ENCODE data around the gene MEF2C. TPM values are rescaled to one million over a fixed set of nuclear protein-coding genes. Genes with fewer than 3 reads are reported as not detected.

Gene MEF2C
- total RNA-seq, 2 donors from 2014 or later, result 0.64 to 0.86 TPM

GRCh38 chr5:88872971-88873370 is 10.0 kb downstream of the MEF2C start:
- no peak for TF ChIP-seq CTCF (conservative IDR thresholded peaks at IDR 0.05)
- H3K27ac ChIP-seq (ENCODE audit: low read depth, low read length), result no peak overlapping the region
- H3K4me1 ChIP-seq (ENCODE audit: control insufficient read depth, insufficient read depth, low read length), result no peaks in the 10 kb centered on the region
- H3K36me3 ChIP-seq (ENCODE audit: control insufficient read depth, insufficient read depth, low read length), result no peaks in the 10 kb centered on the region
- no peaks in the 10 kb centered on the region for H3K27me3 ChIP-seq (ENCODE audit: control insufficient read depth, insufficient read depth, low read length, poor library complexity, severe bottlenecking)
- WGBS, 2 experiments (ENCODE audit: insufficient coverage in 1 of 2, insufficient read length in 1 of 2), result 85 to 93% methylated on average over 5 to 6 of the region's 6 CpGs
- no peaks in the 10 kb centered on the region for H3K36me3 Mint-ChIP-seq (ENCODE audit: low read depth)
- H3K9me3 ChIP-seq (ENCODE audit: control insufficient read depth, low read length), result no peaks in the 10 kb centered on the region
- no peak for DNase-seq
- no peaks in the 10 kb centered on the region for H3K27me3 Mint-ChIP-seq (ENCODE audit: insufficient read depth)
- no peak overlapping the region for H3K27ac Mint-ChIP-seq
- H3K4me3 ChIP-seq (ENCODE audit: low read length), result no peak overlapping the region
- peaks cover 7% of the 10 kb centered on the region for H3K4me1 Mint-ChIP-seq
- H3K9me3 Mint-ChIP-seq, result no peaks in the 10 kb centered on the region
- H3K9ac ChIP-seq (ENCODE audit: extremely low read depth, low read length, poor library complexity, severe bottlenecking), result no peak overlapping the region
- H3K4me3 Mint-ChIP-seq, result no peak overlapping the region

GRCh38 chr5:88870285-88870684 is 12.7 kb downstream of the MEF2C start:
- Mint-ChIP-seq H3K4me1 (peaks cover 2% of the 10 kb centered on the region), H3K36me3 (ENCODE audit: low read depth) (no peaks in the 10 kb centered on the region), H3K4me3 (no peak overlapping the region), H3K9me3 (no peaks in the 10 kb centered on the region), H3K27ac (no peak overlapping the region), H3K27me3 (ENCODE audit: insufficient read depth) (no peaks in the 10 kb centered on the region)
- Histone ChIP-seq H3K36me3 (ENCODE audit: control insufficient read depth, insufficient read depth, low read length) (no peaks in the 10 kb centered on the region), H3K27ac (ENCODE audit: low read depth, low read length) (no peak overlapping the region), H3K4me1 (ENCODE audit: control insufficient read depth, insufficient read depth, low read length) (no peaks in the 10 kb centered on the region), H3K9me3 (ENCODE audit: control insufficient read depth, low read length) (no peaks in the 10 kb centered on the region), H3K4me3 (ENCODE audit: low read length) (no peak overlapping the region), H3K27me3 (ENCODE audit: control insufficient read depth, insufficient read depth, low read length, poor library complexity, severe bottlenecking) (no peaks in the 10 kb centered on the region), H3K9ac (ENCODE audit: extremely low read depth, low read length, poor library complexity, severe bottlenecking) (no peak overlapping the region)
- no peak for TF ChIP-seq CTCF (conservative IDR thresholded peaks at IDR 0.05)
- no peak for DNase-seq
- 86 to 93% methylated on average over 2 of the region's 2 CpGs for WGBS, 2 experiments (ENCODE audit: insufficient coverage in 1 of 2, insufficient read length in 1 of 2)

- DNase-seq, result no peak
- Histone ChIP-seq H3K9ac (ENCODE audit: extremely low read depth, low read length, poor library complexity, severe bottlenecking) (no peak overlapping the region), H3K9me3 (ENCODE audit: control insufficient read depth, low read length) (no peaks in the 10 kb centered on the region), H3K36me3 (ENCODE audit: control insufficient read depth, insufficient read depth, low read length) (no peaks in the 10 kb centered on the region), H3K27me3 (ENCODE audit: control insufficient read depth, insufficient read depth, low read length, poor library complexity, severe bottlenecking) (no peaks in the 10 kb centered on the region), H3K4me1 (ENCODE audit: control insufficient read depth, insufficient read depth, low read length) (no peaks in the 10 kb centered on the region), H3K27ac (ENCODE audit: low read depth, low read length) (no peak overlapping the region), H3K4me3 (ENCODE audit: low read length) (no peak overlapping the region)
- TF ChIP-seq CTCF (conservative IDR thresholded peaks at IDR 0.05), result no peak
- Mint-ChIP-seq H3K27ac (no peak overlapping the region), H3K27me3 (ENCODE audit: insufficient read depth) (no peaks in the 10 kb centered on the region), H3K4me3 (no peak overlapping the region), H3K36me3 (ENCODE audit: low read depth) (no peaks in the 10 kb centered on the region), H3K4me1 (no peaks in the 10 kb centered on the region), H3K9me3 (no peaks in the 10 kb centered on the region)
- WGBS, 2 experiments (ENCODE audit: insufficient coverage in 1 of 2, insufficient read length in 1 of 2), result 83 to 98% methylated on average over 1 to 5 of the region's 7 CpGs
These were observed 14.4 kb downstream of the MEF2C start for GRCh38 chr5:88868468-88869068.
